Cardiac muscle cell (in vitro differentiated cells and primary cell): ENCODE data around the gene IFNLR1. TPM values are rescaled to one million over a fixed set of nuclear protein-coding genes. Genes with fewer than 3 reads are reported as not detected.
"Not testable (repeated sequence)": the region's sequence is repeated elsewhere in the genome, so short reads cannot be mapped to it uniquely, and the experiment has no call there.

Experiments
- DNase-seq, 2 donors: peaks; one replicate each; pipeline versions ENCODE4 v3.0.0 to v3.0.0-alpha.2; 2010 to 2017; ENCODE audit warnings: low read depth in 1 of 2, low spot score in 1 of 2
- H3K27ac ChIP-seq: fragments of 200-600 bp; sonication (generic); 2 replicates; pipeline ENCODE4 v1.5.1; 2016
- H3K27me3 ChIP-seq: fragments of 200-600 bp; sonication (generic); 2 replicates; pipeline ENCODE4 v1.6.0; 2016; ENCODE audit warnings: control low read depth
- H3K36me3 ChIP-seq: fragments of 200-600 bp; sonication (generic); 2 replicates; pipeline ENCODE4 v1.5.1; 2016; ENCODE audit warnings: control low read depth
- H3K4me1 ChIP-seq: fragments of 200-600 bp; sonication (generic); 2 replicates; pipeline ENCODE4 v1.8.1; 2017; ENCODE audit warnings: low read depth, mild to moderate bottlenecking, mixed run types
- H3K4me3 ChIP-seq: fragments of 200-600 bp; sonication (generic); 2 replicates; pipeline ENCODE4 v1.5.1; 2016; ENCODE audit warnings: mild to moderate bottlenecking
- H3K9me3 ChIP-seq: fragments of 200-600 bp; sonication (generic); 2 replicates; pipeline ENCODE4 v1.5.1; 2017; ENCODE audit warnings: low read depth, mild to moderate bottlenecking, control low read depth
- polyA plus RNA-seq: library from polyadenylated mRNA; unstranded; fragments of >200 nt; fragmentation: Nextera tagmentation; extraction: Ambion mirVana; gene quantifications from 2 replicates; pipeline ENCODE4 v1.2.1, GENCODE V29; 2016
- total RNA-seq: library from RNA; depleted of rRNA; stranded (reverse); fragments of >200 nt; gene quantifications from 2 replicates; pipeline ENCODE4 v1.2.3, GENCODE V29; 2016
- TF ChIP-seq, protein P1 (sequence below): IDR thresholded peaks from 2 replicates; pipeline ENCODE4 v1.5.1; 2012; ENCODE audit warnings: low read depth, mild to moderate bottlenecking, low read length

The IFNLR1 gene
- total and polyA plus RNA-seq, 2 experiments from 2014 or later, result 3.9 to 15.2 TPM

DNA sequence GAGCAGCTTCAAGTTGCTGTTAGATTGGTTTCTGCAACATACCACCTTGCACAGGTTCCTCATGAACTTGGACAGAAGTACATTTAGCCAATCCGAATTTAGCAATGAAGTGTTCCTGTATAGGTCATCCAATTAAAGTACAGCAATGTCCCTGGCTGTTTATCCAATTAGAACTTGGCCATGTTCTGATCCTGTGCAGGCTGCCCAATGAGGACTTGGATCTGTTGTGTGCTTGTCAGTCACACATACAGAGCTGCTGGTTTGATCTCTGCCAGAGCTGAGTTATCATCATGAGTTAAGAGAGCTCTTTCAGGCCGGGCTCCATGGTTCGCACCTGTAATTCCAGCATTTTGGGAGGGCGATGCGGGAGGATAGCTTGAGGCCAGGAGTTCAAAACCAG is 22.0 kb upstream of the IFNLR1 start:
- Histone ChIP-seq H3K4me1 (no peaks in the 10 kb centered on the region), H3K9me3 (no peaks in the 10 kb centered on the region), H3K4me3 (no peak overlapping the region), H3K36me3 (no peaks in the 10 kb centered on the region), H3K27ac (no peak overlapping the region), H3K27me3 (no peaks in the 10 kb centered on the region)
- TF ChIP-seq, protein P1, sequence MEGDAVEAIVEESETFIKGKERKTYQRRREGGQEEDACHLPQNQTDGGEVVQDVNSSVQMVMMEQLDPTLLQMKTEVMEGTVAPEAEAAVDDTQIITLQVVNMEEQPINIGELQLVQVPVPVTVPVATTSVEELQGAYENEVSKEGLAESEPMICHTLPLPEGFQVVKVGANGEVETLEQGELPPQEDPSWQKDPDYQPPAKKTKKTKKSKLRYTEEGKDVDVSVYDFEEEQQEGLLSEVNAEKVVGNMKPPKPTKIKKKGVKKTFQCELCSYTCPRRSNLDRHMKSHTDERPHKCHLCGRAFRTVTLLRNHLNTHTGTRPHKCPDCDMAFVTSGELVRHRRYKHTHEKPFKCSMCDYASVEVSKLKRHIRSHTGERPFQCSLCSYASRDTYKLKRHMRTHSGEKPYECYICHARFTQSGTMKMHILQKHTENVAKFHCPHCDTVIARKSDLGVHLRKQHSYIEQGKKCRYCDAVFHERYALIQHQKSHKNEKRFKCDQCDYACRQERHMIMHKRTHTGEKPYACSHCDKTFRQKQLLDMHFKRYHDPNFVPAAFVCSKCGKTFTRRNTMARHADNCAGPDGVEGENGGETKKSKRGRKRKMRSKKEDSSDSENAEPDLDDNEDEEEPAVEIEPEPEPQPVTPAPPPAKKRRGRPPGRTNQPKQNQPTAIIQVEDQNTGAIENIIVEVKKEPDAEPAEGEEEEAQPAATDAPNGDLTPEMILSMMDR, result no peak
- no peak for DNase-seq

DNA sequence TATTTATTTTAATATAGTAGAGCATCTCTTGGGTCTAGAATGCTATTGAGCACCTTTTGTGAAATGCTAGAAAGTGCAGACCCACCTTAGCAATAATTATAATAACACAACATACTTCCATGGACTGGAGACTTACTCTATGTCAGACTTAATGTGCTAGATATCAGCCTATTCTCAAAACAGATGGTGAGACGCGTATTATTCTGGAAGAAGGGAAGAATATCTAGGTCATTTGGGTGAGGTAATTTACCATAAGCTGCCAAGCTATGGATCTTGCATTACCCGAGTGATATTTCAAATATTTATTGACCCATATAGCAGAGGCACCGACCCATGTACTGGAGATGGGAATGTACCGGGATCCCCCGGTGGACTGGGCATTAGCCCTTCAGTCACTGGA is 20.6 kb upstream of the IFNLR1 start:
- Histone ChIP-seq H3K4me3 (no peak overlapping the region), H3K27ac (no peak overlapping the region), H3K9me3 (no peaks in the 10 kb centered on the region), H3K4me1 (no peaks in the 10 kb centered on the region), H3K36me3 (no peaks in the 10 kb centered on the region), H3K27me3 (no peaks in the 10 kb centered on the region)
- TF ChIP-seq, protein P1, result no peak
- DNase-seq, result no peak

GRCh38 chr1:24207395-24207687 is 20.3 kb upstream of the IFNLR1 start:
- not testable (repeated sequence) for H3K27me3 ChIP-seq, H3K36me3 ChIP-seq, H3K4me3 ChIP-seq, DNase-seq, H3K4me1 ChIP-seq, H3K9me3 ChIP-seq, H3K27ac ChIP-seq

DNA sequence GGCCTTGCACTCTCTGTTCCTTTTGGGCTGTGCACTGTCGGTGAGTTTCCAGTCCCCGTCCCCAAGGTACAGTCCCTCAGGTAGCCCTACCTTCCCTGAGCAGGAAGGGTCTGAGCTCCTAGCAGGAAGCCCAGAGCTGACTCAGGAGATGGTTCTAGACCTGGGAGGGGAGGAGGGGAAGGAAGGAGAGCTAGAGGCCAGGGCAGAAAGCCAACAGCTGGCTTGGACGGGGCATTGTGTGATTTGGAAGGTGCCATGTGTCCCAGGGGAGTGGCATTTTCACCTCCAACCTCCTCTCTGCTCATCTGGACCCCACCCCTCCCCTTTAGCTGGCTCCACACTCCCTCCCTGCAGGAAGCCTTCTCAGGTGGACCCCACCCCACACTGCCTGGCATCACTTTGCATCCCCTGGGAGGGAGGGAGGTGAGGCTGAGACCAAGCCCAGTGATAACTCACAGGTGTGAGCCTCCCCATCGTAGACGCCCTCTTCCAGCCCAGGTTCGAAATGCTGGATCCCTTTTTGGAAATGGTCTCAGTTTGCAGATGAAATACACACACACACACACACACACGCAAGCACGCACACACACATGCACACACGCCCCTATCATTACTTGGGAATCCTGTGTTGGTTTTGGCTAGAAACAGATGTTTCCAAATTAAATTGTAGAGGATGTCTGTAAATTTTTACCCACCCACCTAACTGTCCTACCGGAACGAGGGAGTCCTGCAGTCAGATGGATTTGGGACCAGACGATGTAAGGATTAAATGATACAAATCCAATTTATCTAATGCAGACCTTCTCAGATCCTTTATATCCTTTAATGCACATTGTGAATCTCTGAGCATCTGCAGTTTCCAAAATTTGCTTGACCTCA is 19.7 kb upstream of the IFNLR1 start:
- DNase-seq, result no peak
- H3K27me3 ChIP-seq, result no peaks in the 10 kb centered on the region
- no peaks in the 10 kb centered on the region for H3K9me3 ChIP-seq
- no peaks in the 10 kb centered on the region for H3K4me1 ChIP-seq
- H3K27ac ChIP-seq, result no peak overlapping the region
- H3K4me3 ChIP-seq, result no peak overlapping the region
- TF ChIP-seq, protein P1, result no peak
- H3K36me3 ChIP-seq, result no peaks in the 10 kb centered on the region

GRCh38 chr1:24206083-24206464 is 19.0 kb upstream of the IFNLR1 start:
- DNase-seq, result no peak
- H3K4me1 ChIP-seq, result no peaks in the 10 kb centered on the region
- TF ChIP-seq, protein P1, result no peak
- no peaks in the 10 kb centered on the region for H3K36me3 ChIP-seq
- H3K27ac ChIP-seq, result no peak overlapping the region
- H3K4me3 ChIP-seq, result no peak overlapping the region
- no peaks in the 10 kb centered on the region for H3K9me3 ChIP-seq
- no peaks in the 10 kb centered on the region for H3K27me3 ChIP-seq

DNA sequence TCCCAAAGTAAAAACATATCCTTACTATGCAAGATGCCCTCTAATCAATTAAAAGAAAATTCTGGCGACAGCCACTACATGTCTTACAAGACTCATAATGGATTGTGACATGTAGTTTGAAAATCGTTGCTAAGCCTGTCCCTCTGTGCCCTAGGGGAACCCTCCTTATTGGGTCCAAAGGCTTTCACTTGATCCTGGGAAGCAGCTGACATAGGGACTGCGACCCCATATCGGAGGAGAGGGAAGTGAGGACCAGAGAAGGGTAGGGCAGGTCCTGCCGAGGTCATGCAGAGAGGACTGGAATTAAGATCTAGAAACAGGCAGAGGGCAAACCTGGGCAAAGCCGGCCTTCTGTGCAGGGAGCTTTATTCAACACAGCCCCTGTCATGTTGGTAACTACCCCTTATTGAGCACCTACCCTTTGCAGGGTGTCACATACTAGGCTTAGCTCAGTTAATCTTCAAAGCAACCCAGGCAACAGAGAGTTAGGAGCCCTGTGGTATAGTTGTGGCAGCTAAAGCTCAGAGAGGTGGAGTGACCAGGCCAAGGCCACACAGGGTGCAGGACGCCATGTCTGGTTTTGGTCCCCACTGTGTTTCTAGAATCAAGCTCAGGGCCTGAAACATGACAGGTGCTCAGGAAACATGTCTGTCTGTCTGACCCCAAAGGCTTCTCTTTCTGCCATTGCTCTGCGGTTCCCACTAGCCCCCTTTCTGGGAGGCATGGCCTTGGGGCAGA is 18.4 kb upstream of the IFNLR1 start:
- H3K27me3 ChIP-seq, result no peaks in the 10 kb centered on the region
- no peak for DNase-seq
- no peak overlapping the region for H3K27ac ChIP-seq
- H3K36me3 ChIP-seq, result no peaks in the 10 kb centered on the region
- TF ChIP-seq, protein P1, result no peak
- H3K4me3 ChIP-seq, result no peak overlapping the region
- H3K4me1 ChIP-seq, result no peaks in the 10 kb centered on the region
- no peaks in the 10 kb centered on the region for H3K9me3 ChIP-seq
